Measurements from ENCODE around the gene TBC1D9.

DNA sequence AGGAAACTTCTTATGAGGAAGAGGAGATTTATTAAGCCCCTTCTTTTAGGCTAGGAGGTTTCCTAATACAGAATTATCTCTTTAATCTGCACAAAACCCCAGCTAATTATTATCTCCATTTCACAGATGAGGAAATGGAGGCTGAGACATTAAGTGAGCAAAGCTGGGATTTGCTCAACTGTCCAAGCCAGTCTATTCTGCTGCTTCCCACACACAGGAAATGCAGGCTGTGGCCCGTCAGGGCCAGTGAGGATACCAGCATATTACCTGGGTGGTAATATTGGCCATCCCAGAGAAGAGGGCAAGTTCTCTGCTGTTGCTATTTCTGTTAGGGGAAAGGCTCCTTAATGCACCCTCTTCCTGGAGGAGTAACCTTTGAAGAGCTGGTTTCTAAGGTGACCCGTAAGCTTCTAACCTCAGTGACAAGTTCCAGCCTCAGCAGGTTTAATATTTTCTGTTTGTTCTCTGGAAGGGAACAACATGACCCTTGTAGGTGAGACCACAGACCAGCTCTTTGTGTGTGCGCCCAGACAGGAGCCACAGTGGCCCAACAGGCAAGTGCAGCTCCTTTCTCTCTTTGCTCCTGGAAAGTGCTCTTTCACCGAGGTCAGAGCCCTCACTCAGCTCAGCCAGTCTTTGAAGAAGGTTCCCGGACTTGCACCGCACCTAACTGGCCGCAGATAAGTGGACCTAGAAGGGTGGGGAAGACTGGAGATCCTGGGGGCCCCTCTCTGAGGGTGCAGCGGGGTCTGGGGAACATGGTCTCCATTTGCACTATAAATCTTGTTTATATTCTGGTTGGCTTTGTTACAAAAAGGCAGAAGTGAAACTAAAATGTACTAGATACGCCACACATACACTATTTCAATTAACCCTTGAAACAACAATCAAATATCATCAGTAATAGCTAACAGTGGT, 35.5 kb downstream of the TBC1D9 start:
- no peak for TF ChIP-seq POLR2A (IDR thresholded peaks at IDR 0.05)
- TF ChIP-seq, protein P1, sequence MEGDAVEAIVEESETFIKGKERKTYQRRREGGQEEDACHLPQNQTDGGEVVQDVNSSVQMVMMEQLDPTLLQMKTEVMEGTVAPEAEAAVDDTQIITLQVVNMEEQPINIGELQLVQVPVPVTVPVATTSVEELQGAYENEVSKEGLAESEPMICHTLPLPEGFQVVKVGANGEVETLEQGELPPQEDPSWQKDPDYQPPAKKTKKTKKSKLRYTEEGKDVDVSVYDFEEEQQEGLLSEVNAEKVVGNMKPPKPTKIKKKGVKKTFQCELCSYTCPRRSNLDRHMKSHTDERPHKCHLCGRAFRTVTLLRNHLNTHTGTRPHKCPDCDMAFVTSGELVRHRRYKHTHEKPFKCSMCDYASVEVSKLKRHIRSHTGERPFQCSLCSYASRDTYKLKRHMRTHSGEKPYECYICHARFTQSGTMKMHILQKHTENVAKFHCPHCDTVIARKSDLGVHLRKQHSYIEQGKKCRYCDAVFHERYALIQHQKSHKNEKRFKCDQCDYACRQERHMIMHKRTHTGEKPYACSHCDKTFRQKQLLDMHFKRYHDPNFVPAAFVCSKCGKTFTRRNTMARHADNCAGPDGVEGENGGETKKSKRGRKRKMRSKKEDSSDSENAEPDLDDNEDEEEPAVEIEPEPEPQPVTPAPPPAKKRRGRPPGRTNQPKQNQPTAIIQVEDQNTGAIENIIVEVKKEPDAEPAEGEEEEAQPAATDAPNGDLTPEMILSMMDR (IDR thresholded peaks at IDR 0.05), result no peak
